Right lobe of liver (tissue), 6 donors: ENCODE data around the gene TRA2B. TPM values are rescaled to one million over a fixed set of nuclear protein-coding genes. Genes with fewer than 3 reads are reported as not detected.

Experiments
- ATAC-seq, 4 donors: fragments of 200-7000 bp; cut with Tn5 transposase; one replicate each; pipeline ENCODE4 v1.9.1; 2020; ENCODE audit warnings: mild to moderate bottlenecking in 4 of 4, moderate library complexity in 4 of 4
- DNase-seq, 3 donors: peaks; one replicate each; pipeline ENCODE4 v3.0.0-alpha.2; 2020
- H3K27ac ChIP-seq, 3 donors: fragments of 200-600 bp; one replicate each; pipeline ENCODE4 v1.8.0; 2022
- H3K27me3 ChIP-seq, 2 donors: fragments of 200-600 bp; one replicate each; pipeline ENCODE4 v1.8.0; 2022
- H3K36me3 ChIP-seq, 4 donors: fragments of 200-600 bp; sonication (generic) in 1 of 4; one replicate each; pipeline versions ENCODE4 v1.5.1 to v1.8.0; 2017 to 2022; ENCODE audit warnings: control low read depth in 1 of 4
- H3K4me1 ChIP-seq, 4 donors: fragments of 200-600 bp; sonication (generic) in 1 of 4; one replicate each; pipeline versions ENCODE4 v1.5.1 to v1.8.0; 2017 to 2022; ENCODE audit warnings: control low read depth in 1 of 4
- H3K4me3 ChIP-seq, 3 donors: fragments of 200-600 bp; one replicate each; pipeline ENCODE4 v1.8.0; 2022
- H3K9me3 ChIP-seq, 4 donors: fragments of 200-600 bp; sonication (generic) in 1 of 4; one replicate each; pipeline versions ENCODE4 v1.5.1 to v1.8.0; 2017 to 2022; ENCODE audit warnings: control low read depth in 1 of 4
- CTCF ChIP-seq, 4 donors: fragments of 200-600 bp in 3 of 4; fragments of 450-650 bp in 1 of 4; IDR thresholded peaks; one replicate each; pipeline versions ENCODE4 v1.5.1 to v1.8.0; 2016 to 2022; ENCODE audit warnings: antibody characterized with exemption in 4 of 4, mild to moderate bottlenecking in 2 of 4
- POLR2A ChIP-seq: fragments of 450-650 bp; IDR thresholded peaks from one replicate; pipeline ENCODE4 v1.6.1; 2017; ENCODE audit warnings: antibody characterized with exemption, mild to moderate bottlenecking
- WGBS: methylation state at CpG from one replicate; pipeline ENCODE4 v1.1.6; 2018; ENCODE audit warnings: low coverage, low lambda C conversion rate; ENCODE audit not compliant: insufficient coverage; ENCODE audit errors: missing lambda C conversion rate; 5-methylcytosine and 5-hydroxymethylcytosine counted together
- intact Hi-C, 2 donors: fragments of 100-400 bp; cut with DNase I; formaldehyde crosslinking; loops; one replicate each; pipeline versions ENCODE4 v1.11.2 to v1.14.1; 2022
- total RNA-seq, 6 experiments: library from RNA; depleted of rRNA in 2 of 6; stranded (reverse); fragments of >200 nt in 2 of 6; fragmentation: NEBNext Ultra II Directional in 3 of 6; extraction: Animal tissue kit (Norgen Biotek cat#: 25700) in 3 of 6; gene quantifications; one replicate each; pipeline versions ENCODE4 v1.1.0 to v1.2.4, GENCODE V29; 2016 to 2023
- donor health status: DM: no; HTN: yes; CAD: no.
- donor health status: DM: no; HTN: no; CAD: no.
- donor health status: DM: no; HTN: no; CAD: no.
- donor health status: DM: no; HTN: yes; CAD: no.
- donor health status: DM: no; HTN: yes; CAD: no.

TRA2B gene
- total RNA-seq, 6 experiments from 2014 or later = 31.0 to 68.5 (median 49.6) TPM

GRCh38 chr3:185866555-185866954 lies 71.3 kb downstream of the TRA2B start:
- TF ChIP-seq CTCF (IDR thresholded peaks at IDR 0.05) (no peak), POLR2A (no peak)
- DNase-seq (no peak), ATAC-seq (no peak)
- WGBS = no CpG with 5 or more reads among the region's 1 CpG
- H3K36me3 ChIP-seq = no peaks in the 10 kb centered on the region
- no peak overlapping the region for H3K4me3 ChIP-seq
- no peak overlapping the region for H3K27ac ChIP-seq
- intact Hi-C loops = no loop called here
- no peaks in the 10 kb centered on the region for H3K4me1 ChIP-seq
- no peaks in the 10 kb centered on the region for H3K9me3 ChIP-seq
- no peaks in the 10 kb centered on the region for H3K27me3 ChIP-seq

Other genes with a start within 250 kb of the TRA2B start
- 1 to 10 TPM in 5 of 6 experiments, under 1 TPM in 1; 0.99 to 3.0 (median 1.8) TPM for gene IGF2BP2, start 113.0 kb downstream of the TRA2B start, total RNA-seq
- gene ETV5, start 171.1 kb upstream of the TRA2B start, total RNA-seq = 10 to 100 TPM in 2 of 6 experiments, 1 to 10 TPM in 4; 4.5 to 15.4 (median 8.2) TPM